ENCODE results near the gene MARCKS.
"Not testable (repeated sequence)": the region's sequence is repeated elsewhere in the genome, so short reads cannot be mapped to it uniquely, and the experiment has no call there.

The MARCKS gene

GRCh38 chr6:113908801-113909200, 51.7 kb downstream of the MARCKS start:
- DNase-seq (ENCODE audit: extremely low read depth, low read depth): no peak
- TF ChIP-seq CTCF (IDR thresholded peaks at IDR 0.05; ENCODE audit: low read depth, low read length, missing control alignments): no peak
- no peak overlapping the region for H3K4me3 ChIP-seq (replicated peaks; ENCODE audit: low read depth, low read length)

- peak; percentile 42 for TF ChIP-seq CTCF (IDR thresholded peaks at IDR 0.05; ENCODE audit: low read depth, low read length, missing control alignments)
- no peak overlapping the region for H3K4me3 ChIP-seq (replicated peaks; ENCODE audit: low read depth, low read length)
- DNase-seq (ENCODE audit: extremely low read depth, low read depth): peak; percentile 72
Observed at GRCh38 chr6:113909224-113909856, 52.2 kb downstream of the MARCKS start.

- not testable (repeated sequence) for DNase-seq (ENCODE audit: extremely low read depth, low read depth)
Observed at GRCh38 chr6:113910285-113910684, 53.1 kb downstream of the MARCKS start.

More at GRCh38 chr6:113910285-113910684, 53.1 kb downstream of the MARCKS start:
- H3K4me3 ChIP-seq (replicated peaks; ENCODE audit: low read depth, low read length): not testable (repeated sequence)
